ENCODE results near the gene FANCG.

FANCG gene

GRCh38 chr9:35027860-35028259, 51.9 kb downstream of the FANCG start:
- Mint-ChIP-seq H3K27me3 (no peaks in the 10 kb centered on the region), H3K27ac (no peak overlapping the region), H3K36me3 (peaks cover 37% of the 10 kb centered on the region), H3K9me3 (no peaks in the 10 kb centered on the region), H3K4me3 (no peak overlapping the region), H3K4me1 (peaks cover 25% of the 10 kb centered on the region)
- no peak for ATAC-seq

DNA sequence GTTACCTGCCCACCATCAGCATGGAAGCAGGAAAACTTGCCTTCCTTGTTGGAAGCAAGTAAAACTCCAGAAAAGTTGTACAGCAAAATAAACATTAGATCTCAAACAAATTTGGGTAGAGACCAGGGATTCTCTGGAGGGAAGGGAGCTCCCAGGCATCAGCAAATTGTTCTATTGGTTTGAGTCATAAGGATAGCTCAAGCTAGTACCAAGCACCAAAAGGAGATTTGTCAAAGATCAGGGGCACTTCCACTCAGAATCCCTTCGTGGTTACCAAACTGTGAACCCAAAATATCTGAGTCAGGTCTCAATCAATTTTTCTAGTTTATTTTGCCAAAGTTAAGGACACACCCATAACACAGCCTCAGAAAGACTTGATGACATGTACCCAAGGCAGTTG, 52.4 kb downstream of the FANCG start:
- Mint-ChIP-seq H3K36me3 (peaks cover 32% of the 10 kb centered on the region), H3K9me3 (no peaks in the 10 kb centered on the region), H3K27ac (no peak overlapping the region), H3K4me1 (peaks cover 25% of the 10 kb centered on the region), H3K27me3 (no peaks in the 10 kb centered on the region), H3K4me3 (no peak overlapping the region)
- no peak for ATAC-seq

DNA sequence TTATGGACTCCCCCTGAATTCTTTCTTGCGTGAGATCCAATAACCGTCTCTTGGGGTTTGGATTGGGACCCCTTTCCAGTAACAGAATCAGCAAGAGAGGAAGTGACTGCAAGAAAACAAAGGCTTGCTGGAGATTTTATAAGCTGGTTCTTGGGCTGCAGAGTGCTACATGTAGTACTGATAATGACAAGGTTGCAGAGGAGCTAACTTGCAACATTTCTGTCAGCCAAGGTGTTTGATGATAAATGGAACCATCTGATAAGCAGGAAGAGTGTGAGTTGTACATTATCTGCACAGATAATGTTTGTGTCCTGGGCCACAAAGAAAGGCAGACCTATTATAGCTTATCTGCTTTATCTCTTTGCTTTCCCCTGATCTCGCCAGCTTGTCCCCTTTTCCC, 53.1 kb downstream of the FANCG start:
- Mint-ChIP-seq H3K27me3 (no peaks in the 10 kb centered on the region), H3K36me3 (peaks cover 35% of the 10 kb centered on the region), H3K9me3 (no peaks in the 10 kb centered on the region), H3K27ac (no peak overlapping the region), H3K4me3 (no peak overlapping the region), H3K4me1 (peaks cover 25% of the 10 kb centered on the region)
- ATAC-seq = no peak

All from stimulated activated memory B cell treated with anti-CD40 and anti-IgM and Interleukin-4, amounts not matched to agents 10 μg/mL and 1 μg/mL and 100 μg/mL, for 72 hours (primary cell).